ENCODE measurements around the gene LHX4.

LHX4 gene

GRCh38 chr1:180241716-180242544 is 11.9 kb downstream of the LHX4 start:
- DNase-seq = no peak

DNA sequence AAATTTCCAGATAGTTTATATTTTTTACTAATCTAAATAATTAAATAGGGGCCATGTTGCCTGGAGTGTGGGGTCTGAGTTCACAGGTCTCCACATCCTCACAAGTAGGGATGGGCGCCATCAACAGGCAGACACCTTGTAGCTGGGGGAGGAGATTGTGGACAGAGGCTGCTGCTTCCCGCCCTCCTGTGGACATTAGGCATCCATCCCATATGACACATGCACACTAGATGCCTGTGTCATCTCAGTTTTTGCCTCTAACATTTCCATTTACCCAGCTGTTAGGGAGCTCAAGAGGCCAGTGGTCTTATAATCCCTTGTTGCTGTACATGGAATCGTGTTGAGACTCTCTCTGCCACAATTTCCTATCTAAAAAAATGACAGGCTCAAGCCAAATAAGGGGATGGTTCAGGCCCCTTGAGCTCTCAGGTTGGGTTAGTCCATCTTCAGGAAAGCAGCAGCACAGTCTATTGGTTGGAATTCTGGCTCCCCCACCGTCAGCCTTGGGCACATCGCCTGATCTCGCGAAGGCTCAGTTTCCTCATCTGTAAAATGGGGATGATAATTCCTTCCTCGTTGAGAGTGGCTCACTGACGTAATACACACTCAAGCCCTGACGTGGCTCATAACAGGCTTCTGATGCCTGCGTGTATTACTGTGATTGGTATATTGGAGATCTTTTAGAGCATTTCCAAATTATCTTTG is 13.6 kb downstream of the LHX4 start:
- no peak for DNase-seq

DNA sequence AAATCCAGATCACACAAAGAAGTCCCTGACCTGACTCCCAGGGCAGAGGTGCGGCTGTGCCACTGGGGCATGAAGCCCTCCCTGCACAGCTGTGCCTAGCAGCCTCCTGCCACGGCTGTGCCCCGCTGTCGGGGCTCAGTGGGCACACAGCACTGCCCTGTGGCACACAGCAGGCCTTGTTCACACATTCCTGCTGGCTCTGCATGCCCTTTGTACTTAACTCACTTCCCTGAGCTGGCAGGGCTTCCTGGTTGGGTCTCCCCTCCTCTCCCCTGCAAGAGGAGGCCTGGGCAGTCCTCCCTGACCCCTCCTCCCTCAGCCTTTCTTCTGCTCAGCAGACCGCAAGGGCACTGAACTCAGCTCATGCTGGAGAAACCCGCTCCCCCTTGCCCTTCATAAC is 14.8 kb downstream of the LHX4 start:
- no peak for DNase-seq

DNA sequence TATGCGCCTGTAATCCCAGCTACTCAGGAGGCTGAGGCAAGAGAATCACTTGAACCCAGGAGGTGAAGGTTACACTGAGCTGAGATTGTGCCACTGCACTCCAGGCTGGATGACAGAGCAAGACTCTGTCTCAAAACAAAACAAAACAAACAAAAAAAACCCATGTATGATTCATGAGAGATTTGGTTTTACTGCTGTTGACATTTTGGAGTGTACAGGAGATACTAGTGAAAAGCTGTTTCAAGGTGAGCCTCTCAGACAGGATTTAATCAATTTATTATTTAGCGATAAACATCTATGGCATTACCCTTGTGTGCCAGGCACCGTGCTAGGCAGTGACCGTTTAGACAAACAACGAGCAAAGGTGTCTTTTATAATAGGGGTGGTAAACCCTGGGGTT is 16.5 kb downstream of the LHX4 start:
- DNase-seq = no peak

DNA sequence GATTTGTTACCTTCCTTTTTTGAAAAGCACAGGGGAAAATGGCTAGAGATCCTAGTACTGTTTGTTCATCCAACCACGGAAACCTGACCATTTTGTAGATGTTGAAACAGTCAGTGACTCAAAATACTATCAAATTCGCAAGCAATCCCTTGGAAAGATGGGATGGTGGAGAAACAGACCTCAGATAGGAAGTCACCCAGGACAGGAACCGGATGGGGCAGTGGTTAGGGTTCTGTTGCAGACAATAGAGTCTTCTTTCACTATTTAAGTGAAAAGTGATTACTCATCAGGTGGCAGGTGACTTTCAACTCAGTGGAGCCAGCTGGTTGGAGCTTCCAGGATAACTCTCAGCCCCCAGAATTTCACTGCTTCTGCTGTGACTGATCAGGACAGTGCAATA is 17.0 kb downstream of the LHX4 start:
- no peak for DNase-seq

DNA sequence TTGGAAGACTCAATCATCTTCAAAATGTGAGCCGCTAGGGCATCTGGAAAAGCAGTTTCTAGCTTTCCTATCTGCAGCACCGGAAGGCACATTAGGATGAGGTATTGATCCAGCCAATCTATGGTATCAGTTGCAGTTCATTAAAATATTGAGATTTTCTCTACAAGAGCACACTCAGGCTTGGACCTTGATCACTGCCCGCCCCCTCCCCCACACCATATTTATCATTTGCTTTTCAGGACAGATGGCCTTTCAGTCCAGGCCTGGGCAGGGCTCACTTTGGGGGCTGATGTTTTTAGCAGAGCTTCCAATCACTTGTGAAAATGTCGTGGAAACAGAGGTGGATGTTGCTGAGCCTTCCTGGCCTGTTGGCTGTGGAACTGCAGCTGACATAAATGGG is 17.5 kb downstream of the LHX4 start:
- no peak for DNase-seq

GRCh38 chr1:180248176-180248575 is 18.1 kb downstream of the LHX4 start:
- no peak for DNase-seq

DNA sequence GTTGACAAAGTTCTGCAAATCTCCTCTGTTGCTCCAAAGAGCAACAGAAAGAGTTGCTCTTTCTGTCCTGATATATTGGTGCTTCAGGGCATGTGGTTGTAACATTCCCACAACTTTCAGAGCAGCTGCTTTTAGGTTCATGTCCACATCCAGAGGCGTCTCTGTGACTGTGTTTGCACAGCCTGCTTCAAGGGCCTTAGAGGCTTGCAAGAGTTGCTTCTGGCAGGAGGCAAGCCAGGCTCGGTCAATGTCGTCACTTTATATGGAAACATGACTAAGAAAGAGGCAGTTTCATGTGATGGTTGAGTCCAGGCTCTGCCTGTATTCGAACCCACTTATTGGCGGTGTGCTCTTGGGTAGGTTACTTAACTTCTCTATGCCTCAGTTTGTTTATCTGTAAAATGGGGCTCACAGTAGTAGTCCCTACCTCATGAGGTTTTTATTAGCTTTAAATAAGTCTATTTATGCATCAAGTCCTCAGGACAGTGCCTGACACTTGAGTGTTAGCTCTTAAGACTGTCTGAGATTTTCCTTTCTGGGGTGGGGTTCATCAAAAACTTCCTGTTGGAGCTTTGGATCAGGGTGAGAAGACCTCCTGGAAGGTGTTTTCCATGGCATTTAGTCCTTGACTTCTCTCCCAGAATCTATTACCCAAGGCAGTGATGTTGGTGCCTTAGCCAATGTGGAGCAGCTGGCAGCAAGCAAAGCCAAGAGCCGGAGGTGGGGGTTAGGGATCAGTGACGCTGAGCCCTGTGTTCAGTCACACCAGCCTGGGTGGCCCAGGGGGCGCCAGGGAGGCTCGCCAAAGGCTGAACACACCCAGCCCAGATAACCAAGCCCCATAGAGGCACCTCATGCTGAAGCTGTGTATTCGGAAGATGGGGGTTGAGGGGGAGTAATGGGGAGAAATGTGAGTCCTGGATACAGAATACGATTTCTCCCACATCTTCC is 18.9 kb downstream of the LHX4 start:
- DNase-seq = no peak

- no peak for DNase-seq
These were observed 19.8 kb downstream of the LHX4 start for GRCh38 chr1:180249725-180250498.

GRCh38 chr1:180250499-180250770 is 20.4 kb downstream of the LHX4 start:
- DNase-seq = no peak

GRCh38 chr1:180250883-180251509 is 20.9 kb downstream of the LHX4 start:
- no peak for DNase-seq

GRCh38 chr1:180251526-180252305 is 21.7 kb downstream of the LHX4 start:
- DNase-seq = no peak

GRCh38 chr1:180252638-180253536 is 22.8 kb downstream of the LHX4 start:
- DNase-seq = peak in 21 of 51 donors; percentile 4 to 38 (median 13)

DNA sequence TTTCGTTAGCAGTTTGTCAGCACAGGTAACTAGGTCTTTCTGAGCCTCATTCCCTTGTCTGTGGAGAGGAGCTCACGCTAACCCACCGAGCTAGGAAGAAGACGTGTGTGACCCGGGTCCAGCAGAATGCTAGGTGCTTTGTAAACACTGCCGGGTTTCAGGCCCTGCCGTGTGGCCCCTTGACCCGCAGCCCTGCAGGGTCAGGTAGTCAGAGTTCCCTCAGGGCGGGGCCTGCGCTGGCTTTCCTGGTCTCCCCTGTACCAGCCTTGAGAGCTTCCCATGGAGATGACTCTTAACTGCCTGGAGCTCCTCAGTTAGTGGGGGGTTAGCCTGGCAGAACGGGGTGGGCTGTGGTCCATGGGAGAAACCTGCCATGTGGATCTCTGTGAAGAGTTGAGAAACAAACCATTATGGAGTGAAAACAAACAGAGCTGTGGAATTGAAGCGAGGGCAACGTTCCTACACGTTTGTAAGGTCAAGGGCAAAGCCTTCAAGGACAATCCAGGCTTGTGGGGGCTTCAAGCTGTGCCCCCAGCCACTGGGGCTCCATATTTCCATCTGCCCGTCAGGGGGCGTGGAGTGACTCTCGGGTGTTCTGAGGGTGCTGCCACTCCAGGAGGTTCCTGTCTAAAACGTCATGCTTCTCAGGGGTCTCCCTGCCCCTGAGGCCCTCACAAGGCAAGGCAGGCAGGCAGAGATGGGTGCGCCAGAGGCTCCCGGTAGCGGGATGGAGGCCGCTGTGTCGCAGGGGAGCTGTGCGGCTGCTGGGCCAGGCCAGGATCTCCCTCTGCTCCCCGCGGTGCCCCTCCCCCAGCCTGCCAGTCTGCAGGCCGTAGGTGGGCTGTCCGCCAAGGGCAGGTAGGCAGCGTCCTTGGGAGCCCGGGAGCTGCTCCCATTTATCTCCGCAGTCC is 23.8 kb downstream of the LHX4 start:
- no peak for DNase-seq

- no peak for DNase-seq
These were observed 24.4 kb downstream of the LHX4 start for GRCh38 chr1:180254496-180254819.

DNA sequence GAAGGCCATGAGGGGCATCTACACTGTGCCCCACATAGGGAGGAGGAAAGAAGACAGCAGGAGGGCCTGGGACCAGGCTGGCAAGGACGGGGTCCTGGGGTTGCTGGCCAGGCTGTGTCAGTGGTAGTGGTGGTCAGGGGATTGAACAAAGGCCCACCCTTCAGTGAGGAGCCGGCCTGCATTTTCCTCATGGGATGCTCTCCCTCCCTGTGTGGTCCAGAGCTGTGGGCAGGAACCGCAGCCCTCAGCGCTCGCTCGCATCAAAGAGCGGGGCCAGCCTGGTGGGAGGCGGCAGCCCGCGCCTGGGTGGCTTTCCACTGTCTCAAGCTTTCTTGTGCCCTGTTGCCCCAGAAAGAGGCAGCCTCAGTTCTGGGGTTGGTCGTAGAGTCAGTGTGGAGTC is 24.8 kb downstream of the LHX4 start:
- no peak for DNase-seq

GRCh38 chr1:180255536-180256340 is 25.7 kb downstream of the LHX4 start:
- no peak for DNase-seq

Measured in hypothalamus (tissue), 51 donors.